EL (cell line): ENCODE data around the gene OTULIN.

Experiments used
- DNase-seq: peaks from one replicate; pipeline ENCODE4 v3.0.0-alpha.2; 2016

OTULIN gene

GRCh38 chr5:14664270-14665100 lies at the start of gene OTULIN:
TSS of gene OTULIN (plus strand) at chr5:14664718. CDS start at chr5:14664826, 108 bp downstream.
- peak; percentile 93 for DNase-seq

GRCh38 chr5:14615365-14615764 lies 49.2 kb upstream of the OTULIN start:
- no peak for DNase-seq

GRCh38 chr5:14617441-14617840 lies 47.1 kb upstream of the OTULIN start:
- no peak for DNase-seq

GRCh38 chr5:14627270-14627669 lies 37.2 kb upstream of the OTULIN start:
- no peak for DNase-seq

- DNase-seq: peak; percentile 51
These were observed 36.2 kb upstream of the OTULIN start for GRCh38 chr5:14628346-14628745.

DNA sequence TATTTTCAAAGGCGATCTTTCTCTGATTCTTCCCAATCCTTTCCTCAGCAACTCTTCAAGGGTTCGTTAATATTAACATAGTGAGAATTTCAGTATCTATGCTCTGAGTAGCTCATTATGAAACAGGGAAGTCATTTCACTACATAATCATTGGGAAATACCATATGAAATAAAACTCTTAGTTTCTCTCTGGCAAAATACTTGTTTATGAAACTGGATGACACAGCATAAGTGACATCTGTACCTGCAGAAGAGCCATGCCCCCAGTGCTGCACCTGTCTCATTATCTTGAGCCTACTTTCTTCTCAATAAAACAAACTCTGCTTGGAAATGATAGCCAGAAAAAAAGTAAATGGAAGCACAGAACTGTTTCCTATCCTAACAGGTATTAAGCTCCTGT lies 33.8 kb upstream of the OTULIN start:
- no peak for DNase-seq

DNA sequence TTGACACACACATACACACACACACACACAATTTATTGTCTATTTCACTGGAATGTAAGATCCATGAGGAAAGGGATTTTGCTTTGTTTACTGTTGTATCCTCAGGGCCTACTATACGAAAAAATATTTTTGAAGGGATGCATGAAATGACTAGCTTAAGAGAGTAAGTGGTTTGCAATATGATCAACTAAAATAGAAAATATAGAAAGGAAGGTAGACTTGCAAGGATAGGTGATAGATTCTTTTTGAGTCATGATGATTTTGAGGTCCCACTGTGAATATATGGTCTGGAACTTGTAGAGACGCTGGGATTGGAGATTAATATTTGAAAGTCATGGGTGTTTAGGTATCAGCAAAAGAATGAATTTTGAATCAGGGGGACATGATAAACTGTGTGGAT lies 28.9 kb upstream of the OTULIN start:
- DNase-seq: no peak

DNA sequence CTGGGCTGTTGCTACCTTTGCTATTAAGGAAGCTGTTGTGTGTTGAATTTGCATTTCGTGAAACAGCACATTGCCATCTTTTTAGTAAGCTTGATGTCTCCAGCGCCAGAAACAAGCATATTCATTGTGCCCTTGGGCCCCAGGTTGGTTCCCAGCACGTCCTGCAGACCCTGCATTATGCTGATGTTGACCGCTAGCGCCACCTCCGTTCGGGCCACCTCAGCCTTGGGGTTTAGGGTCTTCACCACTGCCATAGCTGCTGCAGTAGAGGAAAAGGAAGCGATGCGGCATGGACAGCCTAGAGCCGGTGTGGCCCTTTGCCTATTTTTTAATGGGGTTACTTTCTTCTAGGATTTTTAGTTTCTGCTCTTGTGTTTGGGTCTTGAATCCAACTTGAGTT lies 23.8 kb upstream of the OTULIN start:
- no peak for DNase-seq

DNA sequence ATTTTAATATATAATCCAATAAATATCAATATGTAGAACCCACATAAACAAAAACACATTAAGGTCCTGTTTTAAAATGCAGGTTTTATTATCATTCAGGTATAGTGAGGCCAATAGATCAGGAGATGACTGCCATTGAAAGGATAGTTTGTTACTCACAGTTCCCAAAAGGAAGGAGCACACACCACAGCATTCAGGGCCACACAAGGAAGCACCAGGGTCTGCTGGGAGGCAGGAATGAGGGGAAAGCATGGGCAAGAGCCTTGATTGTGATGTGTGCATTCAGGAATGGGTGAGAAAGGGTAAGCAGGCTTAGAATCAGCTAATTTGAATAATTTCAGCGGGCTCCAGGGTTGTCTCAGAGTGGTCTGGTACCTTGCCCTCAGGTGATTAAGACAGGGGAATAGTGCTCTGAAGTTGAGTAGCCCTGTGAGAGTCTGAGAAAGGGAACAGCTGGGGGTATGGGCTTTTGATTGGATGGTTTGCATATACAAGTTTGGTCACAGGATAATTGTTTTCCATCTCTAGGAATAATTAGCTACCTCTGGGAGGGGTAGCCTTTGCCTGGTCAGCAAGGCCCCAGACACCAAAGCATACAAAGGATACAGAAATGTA lies 19.8 kb upstream of the OTULIN start:
- no peak for DNase-seq

GRCh38 chr5:14650052-14650451 lies 14.5 kb upstream of the OTULIN start:
- no peak for DNase-seq

DNA sequence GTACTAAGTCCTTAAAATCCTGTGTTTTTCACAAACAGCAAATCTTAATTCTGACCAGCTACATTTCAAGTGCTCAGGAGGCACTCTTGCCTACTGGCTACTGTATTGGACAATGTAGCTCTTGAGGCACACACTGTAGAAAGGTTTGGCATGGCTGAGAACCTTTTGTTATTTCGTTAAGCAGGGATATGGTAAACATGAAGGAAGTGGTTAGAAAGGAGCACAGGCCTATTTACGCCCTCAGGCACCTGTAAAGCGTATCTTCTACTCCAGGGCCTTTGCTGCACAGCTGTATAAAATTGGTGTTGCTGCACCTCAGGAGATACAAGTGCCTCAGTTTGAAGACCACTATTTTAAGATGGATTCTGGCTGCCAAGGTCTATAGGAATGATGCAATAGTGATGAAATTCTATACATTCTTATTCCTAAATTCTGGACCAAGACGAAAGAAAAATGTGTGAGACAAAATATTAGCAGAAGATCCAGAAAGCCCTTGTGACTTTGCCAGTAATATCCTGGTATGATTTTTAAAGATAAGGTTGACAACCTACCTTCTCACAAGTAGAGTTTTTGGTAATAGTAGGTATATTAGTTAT lies 9.3 kb upstream of the OTULIN start:
- DNase-seq: no peak

DNA sequence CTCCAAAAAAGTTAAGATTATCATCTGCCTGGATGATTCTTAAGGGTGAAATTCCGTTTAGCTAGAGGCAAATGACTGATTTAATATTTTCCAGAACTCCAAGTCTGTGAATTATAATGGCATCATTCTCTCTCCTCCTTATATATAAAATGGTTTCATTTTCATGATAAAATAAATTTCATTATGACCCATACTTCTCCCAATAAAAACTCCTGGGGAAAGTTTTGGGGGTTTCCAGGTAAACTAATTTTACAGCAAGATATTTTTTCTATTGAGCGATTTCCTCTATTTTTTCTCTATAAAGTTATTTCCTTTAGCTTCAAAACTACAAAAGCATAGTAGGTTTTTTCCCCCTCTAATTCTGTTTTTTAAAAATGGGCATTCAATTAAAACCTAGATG lies 7.6 kb upstream of the OTULIN start:
- no peak for DNase-seq

- peak; percentile 63 for DNase-seq
These were observed 4.5 kb upstream of the OTULIN start for GRCh38 chr5:14659821-14660607.

- peak; percentile 29 for DNase-seq
These were observed 3.7 kb upstream of the OTULIN start for GRCh38 chr5:14660833-14661232.

DNA sequence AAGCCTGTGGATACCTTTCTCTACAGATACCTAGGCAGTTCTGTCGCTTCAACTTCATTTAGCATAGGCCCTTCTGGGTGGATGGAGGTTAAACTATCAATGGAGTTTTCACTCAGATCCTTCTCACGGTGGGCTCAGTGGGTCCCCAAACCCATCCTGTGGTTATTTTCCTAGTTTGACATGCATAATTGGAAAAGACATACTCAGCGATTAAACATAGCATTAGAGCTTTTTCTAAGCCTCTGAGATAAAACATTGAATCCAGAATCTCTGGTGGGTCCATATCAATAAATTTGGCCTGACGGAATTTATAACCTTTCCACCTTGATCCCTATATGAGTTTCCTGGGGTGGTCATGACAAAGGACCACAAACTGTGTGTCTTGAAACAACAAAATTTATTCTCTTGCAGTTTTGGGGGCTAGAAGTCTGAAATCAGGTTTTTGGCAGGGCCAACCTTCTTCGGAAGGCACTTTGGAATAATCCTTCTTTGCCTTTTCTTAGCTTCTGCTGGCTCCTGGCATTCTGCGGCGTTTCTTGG lies 1.7 kb upstream of the OTULIN start:
- no peak for DNase-seq

GRCh38 chr5:14663734-14664269 lies 716 bp upstream of the OTULIN start:
- DNase-seq: peak; percentile 42

DNA sequence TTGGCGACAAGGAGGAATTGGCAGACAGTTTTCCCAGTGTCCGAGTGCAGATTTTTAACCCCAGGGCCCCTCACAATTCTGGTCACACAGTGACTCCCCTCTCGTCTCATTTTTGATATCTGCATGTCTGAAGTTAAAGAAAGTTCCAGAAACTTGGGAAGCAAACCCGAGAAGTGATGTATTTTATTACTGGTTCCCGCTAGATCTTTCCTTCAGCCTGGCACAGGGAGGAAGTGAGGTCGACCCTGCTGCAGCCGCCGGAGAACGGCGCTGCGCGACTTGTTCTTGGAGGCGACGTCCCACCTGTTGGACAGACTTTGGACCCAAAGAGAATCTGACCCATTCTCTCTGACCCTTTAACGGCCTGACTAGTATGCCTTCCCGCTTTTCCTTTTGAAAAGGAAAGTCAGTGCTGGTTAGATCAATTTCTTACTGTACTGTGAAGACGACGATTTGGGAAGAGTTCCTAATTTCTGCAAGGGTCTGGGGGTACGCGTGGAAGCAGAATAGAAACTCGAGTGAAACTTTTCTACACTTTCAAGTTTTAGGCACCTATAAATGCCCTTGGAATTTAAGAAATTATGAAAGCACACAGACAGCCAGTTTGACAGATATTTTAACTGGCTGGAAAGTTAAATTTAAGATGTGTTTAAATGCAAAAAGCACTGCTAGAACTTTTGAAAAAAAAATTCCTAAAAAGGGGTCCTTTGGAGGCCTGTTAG lies 744 bp downstream of the OTULIN start:
- peak; percentile 45 for DNase-seq

DNA sequence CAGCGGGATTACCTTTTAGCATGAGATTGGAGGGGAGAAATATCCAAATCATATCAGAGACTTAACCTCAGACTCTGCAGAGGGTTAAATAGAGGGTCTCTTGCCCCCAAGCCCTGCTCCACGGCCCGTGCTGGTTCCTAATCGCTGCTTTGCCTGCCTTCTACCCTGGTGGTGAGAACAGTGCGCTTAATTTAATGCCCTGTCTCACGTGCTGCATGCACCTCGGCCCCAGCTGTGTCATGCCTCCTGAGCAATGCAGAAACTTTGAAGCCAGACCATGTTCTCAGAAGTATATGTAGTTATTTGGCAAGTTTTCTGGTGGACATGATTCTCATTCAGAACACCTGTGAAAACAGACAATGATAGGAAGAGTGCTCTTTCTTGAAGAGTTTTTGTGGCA lies 1.4 kb downstream of the OTULIN start:
- DNase-seq: peak; percentile 45

- no peak for DNase-seq
These were observed 1.8 kb downstream of the OTULIN start for GRCh38 chr5:14666357-14666756.

DNA sequence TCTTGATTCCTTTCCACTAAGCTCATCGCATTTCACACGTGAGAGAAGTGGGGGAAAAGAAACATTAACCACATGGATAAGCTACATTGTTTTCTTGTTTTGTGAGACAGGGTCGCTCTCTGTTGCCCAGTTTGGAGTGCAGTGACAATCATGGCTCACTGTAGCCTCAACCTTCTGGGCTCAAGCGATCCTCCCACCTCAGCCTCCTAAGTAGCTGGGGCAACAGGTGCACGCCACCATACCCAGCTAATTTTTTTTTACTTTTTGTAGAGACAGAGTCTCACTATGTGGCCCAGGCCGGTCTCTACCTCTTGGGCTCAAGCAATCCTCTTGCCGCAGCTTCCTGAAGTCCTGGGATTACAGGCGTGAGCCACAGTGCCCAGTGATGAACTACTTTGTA lies 2.8 kb downstream of the OTULIN start:
- no peak for DNase-seq

- no peak for DNase-seq
These were observed 3.3 kb downstream of the OTULIN start for GRCh38 chr5:14667770-14668169.

GRCh38 chr5:14668181-14668591 lies 3.7 kb downstream of the OTULIN start:
- no peak for DNase-seq
